Activated CD8-positive, alpha-beta memory T cell treated with anti-CD3 and anti-CD28 coated beads, Interleukin-2, amount 10 ng/mL, durations not matched to agents 7 days and 5 days (primary cell): ENCODE data around the gene MYDGF. TPM values are rescaled to one million over a fixed set of nuclear protein-coding genes. Genes with fewer than 3 reads are reported as not detected.
"Not testable (repeated sequence)": the region's sequence is repeated elsewhere in the genome, so short reads cannot be mapped to it uniquely, and the experiment has no call there.

Experiments
- ATAC-seq: fragments of 150-1000 bp; cut with Tn5 transposase; one replicate; pipeline ENCODE4 v1.10.0; 2021; ENCODE audit warnings: moderate library complexity
- CTCF ChIA-PET: fragments of 350-600 bp; sonication (Branson Sonifier 250); formaldehyde crosslinking; loops from one replicate; lab custom pipeline; 2021; ENCODE audit warnings: antibody characterized with exemption; lab: Charles Lee
- DNase-seq: peaks from one replicate; pipeline ENCODE4 v3.0.0-alpha.2; 2020
- H3K27ac Mint-ChIP-seq: one replicate; pipeline ENCODE4 v1.8.0; 2021; ENCODE audit warnings: mild to moderate bottlenecking, mixed read lengths
- H3K27me3 Mint-ChIP-seq: one replicate; pipeline ENCODE4 v1.8.0; 2021; ENCODE audit warnings: mixed read lengths
- H3K36me3 Mint-ChIP-seq: one replicate; pipeline ENCODE4 v1.8.0; 2021; ENCODE audit warnings: mild to moderate bottlenecking, mixed read lengths
- H3K4me1 Mint-ChIP-seq: one replicate; pipeline ENCODE4 v1.8.0; 2021; ENCODE audit warnings: mixed read lengths
- H3K4me3 Mint-ChIP-seq: one replicate; pipeline ENCODE4 v1.8.0; 2021; ENCODE audit warnings: mild to moderate bottlenecking, moderate library complexity, mixed read lengths
- H3K9me3 Mint-ChIP-seq: one replicate; pipeline ENCODE4 v1.8.0; 2022; ENCODE audit warnings: low read depth, mixed read lengths
- total RNA-seq, 2 experiments: library from RNA; stranded (reverse); gene quantifications; one replicate each; pipeline ENCODE4 v1.2.3, GENCODE V29; 2021

The MYDGF gene
- total RNA-seq, 2 experiments from 2014 or later, result 47.7 to 60.8 TPM

DNA sequence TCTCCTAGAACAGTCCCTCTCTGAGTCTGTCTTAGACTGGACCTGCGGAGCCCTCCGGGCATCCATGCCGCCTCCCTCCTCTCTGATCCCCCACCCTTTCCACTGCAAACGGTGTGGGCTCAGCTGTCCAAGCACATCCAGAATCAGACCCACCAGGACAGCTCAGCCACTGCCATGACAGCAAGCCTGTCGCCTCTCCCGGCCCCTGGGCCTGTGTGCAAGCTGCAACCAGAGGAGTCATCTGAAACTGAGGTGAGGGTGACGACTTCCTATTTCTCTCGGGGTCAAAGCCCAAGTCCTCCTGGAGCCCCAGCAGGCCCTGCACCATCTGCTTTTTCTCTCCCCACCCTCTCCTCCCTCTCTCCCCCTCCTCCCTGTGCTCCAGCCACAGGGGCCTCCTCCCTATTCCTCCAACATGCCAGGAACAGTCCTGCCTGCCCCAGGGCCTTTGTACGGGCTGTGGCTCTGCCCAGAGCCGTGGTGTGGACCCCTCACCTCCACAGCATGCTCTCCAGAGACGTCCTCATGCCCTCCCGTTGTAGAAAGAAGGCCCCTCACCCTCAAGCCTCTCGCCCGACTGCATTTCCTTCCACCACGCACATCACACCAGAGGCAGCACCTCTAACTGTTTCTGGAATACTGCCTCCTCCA, 23.5 kb upstream of the MYDGF start:
- CTCF ChIA-PET, result interaction anchor here (0.6 kb wide), 1 partner anchor 98 kb away, joined by 4 read pairs; the partner anchor contains the start of gene FEM1A
- ATAC-seq (no peak), DNase-seq (no peak)
- H3K4me3 Mint-ChIP-seq, result no peak overlapping the region
- no peaks in the 10 kb centered on the region for H3K9me3 Mint-ChIP-seq
- no peak overlapping the region for H3K27ac Mint-ChIP-seq
- no peaks in the 10 kb centered on the region for H3K27me3 Mint-ChIP-seq
- H3K36me3 Mint-ChIP-seq, result peaks cover 28% of the 10 kb centered on the region
- no peaks in the 10 kb centered on the region for H3K4me1 Mint-ChIP-seq

- DNase-seq (no peak), ATAC-seq (no peak)
- CTCF ChIA-PET, result interaction anchor here (0.6 kb wide), 1 partner anchor 98 kb away, joined by 4 read pairs; the partner anchor contains the start of gene FEM1A
- Mint-ChIP-seq H3K36me3 (peaks cover 26% of the 10 kb centered on the region), H3K27ac (no peak overlapping the region), H3K4me1 (no peaks in the 10 kb centered on the region), H3K9me3 (no peaks in the 10 kb centered on the region), H3K4me3 (no peak overlapping the region), H3K27me3 (no peaks in the 10 kb centered on the region)
Measured at GRCh38 chr19:4693078-4693350, 22.9 kb upstream of the MYDGF start.

- Mint-ChIP-seq H3K9me3 (no peaks in the 10 kb centered on the region), H3K4me1 (no peaks in the 10 kb centered on the region), H3K27me3 (no peaks in the 10 kb centered on the region), H3K36me3 (peaks cover 25% of the 10 kb centered on the region), H3K4me3 (no peak overlapping the region), H3K27ac (no peak overlapping the region)
- DNase-seq (no peak), ATAC-seq (no peak)
- CTCF ChIA-PET, result interaction anchor here (0.6 kb wide), 1 partner anchor 99 kb away, joined by 4 read pairs; the partner anchor contains the start of gene FEM1A
Measured at GRCh38 chr19:4692251-4693077, 22.3 kb upstream of the MYDGF start.

DNA sequence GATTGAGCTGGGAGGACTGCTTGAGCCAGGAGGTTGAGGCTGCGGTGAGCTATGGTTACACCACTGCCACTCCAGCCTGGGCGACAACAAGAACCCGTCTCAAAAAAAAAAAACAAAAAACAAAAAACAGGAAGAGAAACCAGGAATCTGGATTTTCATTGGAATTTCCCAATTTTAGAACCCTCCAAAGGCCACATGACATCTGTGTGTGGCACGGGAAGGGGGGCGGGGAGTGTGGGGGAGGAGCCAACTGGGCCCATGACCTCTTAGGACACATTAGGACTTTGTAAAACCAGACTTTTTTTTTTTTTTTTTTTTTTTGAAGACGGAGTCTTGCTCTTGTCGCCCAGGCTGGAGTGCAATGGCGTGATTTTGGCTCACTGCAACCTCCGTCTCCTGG, 21.2 kb upstream of the MYDGF start:
- Mint-ChIP-seq H3K4me3 (no peak overlapping the region), H3K27ac (no peak overlapping the region), H3K9me3 (no peaks in the 10 kb centered on the region), H3K27me3 (no peaks in the 10 kb centered on the region), H3K36me3 (peaks cover 21% of the 10 kb centered on the region), H3K4me1 (no peaks in the 10 kb centered on the region)
- no peak for ATAC-seq
- no peak for DNase-seq
- CTCF ChIA-PET, result no interaction called here

GRCh38 chr19:4690361-4690760, 20.2 kb upstream of the MYDGF start:
- Mint-ChIP-seq H3K36me3 (peaks cover 19% of the 10 kb centered on the region), H3K4me3 (no peak overlapping the region), H3K27me3 (no peaks in the 10 kb centered on the region), H3K27ac (no peak overlapping the region), H3K9me3 (no peaks in the 10 kb centered on the region), H3K4me1 (no peaks in the 10 kb centered on the region)
- DNase-seq, result no peak
- no peak for ATAC-seq
- CTCF ChIA-PET, result no interaction called here

GRCh38 chr19:4689403-4689802, 19.3 kb upstream of the MYDGF start:
- Mint-ChIP-seq H3K9me3 (no peaks in the 10 kb centered on the region), H3K4me1 (no peaks in the 10 kb centered on the region), H3K4me3 (no peak overlapping the region), H3K36me3 (peaks cover 16% of the 10 kb centered on the region), H3K27me3 (no peaks in the 10 kb centered on the region), H3K27ac (no peak overlapping the region)
- ATAC-seq, result no peak
- CTCF ChIA-PET, result interaction anchor here (0.6 to 1.2 kb wide), 2 partner anchors 12 to 93 kb away, joined by 3 read pairs; no protein-coding TSS in a partner anchor
- no peak for DNase-seq

GRCh38 chr19:4688587-4688986, 18.4 kb upstream of the MYDGF start:
- Mint-ChIP-seq H3K9me3 (no peaks in the 10 kb centered on the region), H3K4me3 (no peak overlapping the region), H3K27me3 (no peaks in the 10 kb centered on the region), H3K27ac (no peak overlapping the region), H3K36me3 (peaks cover 11% of the 10 kb centered on the region), H3K4me1 (no peaks in the 10 kb centered on the region)
- ATAC-seq (no peak), DNase-seq (no peak)
- CTCF ChIA-PET, result interaction anchor here (0.6 to 1.2 kb wide), 2 partner anchors 11 to 93 kb away, joined by 3 read pairs; no protein-coding TSS in a partner anchor

- Mint-ChIP-seq H3K36me3 (peaks cover 9% of the 10 kb centered on the region), H3K27me3 (no peaks in the 10 kb centered on the region), H3K4me1 (no peaks in the 10 kb centered on the region), H3K9me3 (no peaks in the 10 kb centered on the region), H3K27ac (no peak overlapping the region), H3K4me3 (no peak overlapping the region)
- ATAC-seq (no peak), DNase-seq (no peak)
- CTCF ChIA-PET, result no interaction called here
Measured at GRCh38 chr19:4687396-4687795, 17.3 kb upstream of the MYDGF start.

DNA sequence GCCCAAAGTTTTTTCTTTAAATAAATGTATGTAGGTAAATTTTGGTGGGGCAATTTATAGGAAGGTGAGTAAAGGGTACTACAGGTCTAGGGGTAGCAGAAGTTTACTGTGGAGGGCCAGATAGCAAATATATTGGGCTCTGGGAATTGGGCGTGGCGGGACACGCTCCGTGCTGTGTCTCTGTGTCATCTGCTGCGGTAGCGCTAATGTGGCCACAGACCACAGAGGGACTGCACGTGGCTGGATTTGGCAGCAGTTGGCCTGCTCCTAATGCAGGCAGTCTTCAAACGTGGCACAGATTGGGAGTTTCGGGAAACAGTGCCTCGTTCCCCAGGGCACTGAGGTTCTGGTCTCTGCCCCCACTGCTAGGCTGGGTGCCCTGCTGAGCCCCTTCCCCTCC, 16.6 kb upstream of the MYDGF start:
- CTCF ChIA-PET, result no interaction called here
- Mint-ChIP-seq H3K27me3 (no peaks in the 10 kb centered on the region), H3K4me3 (no peak overlapping the region), H3K36me3 (peaks cover 6% of the 10 kb centered on the region), H3K9me3 (no peaks in the 10 kb centered on the region), H3K4me1 (no peaks in the 10 kb centered on the region), H3K27ac (no peak overlapping the region)
- ATAC-seq (no peak), DNase-seq (no peak)

DNA sequence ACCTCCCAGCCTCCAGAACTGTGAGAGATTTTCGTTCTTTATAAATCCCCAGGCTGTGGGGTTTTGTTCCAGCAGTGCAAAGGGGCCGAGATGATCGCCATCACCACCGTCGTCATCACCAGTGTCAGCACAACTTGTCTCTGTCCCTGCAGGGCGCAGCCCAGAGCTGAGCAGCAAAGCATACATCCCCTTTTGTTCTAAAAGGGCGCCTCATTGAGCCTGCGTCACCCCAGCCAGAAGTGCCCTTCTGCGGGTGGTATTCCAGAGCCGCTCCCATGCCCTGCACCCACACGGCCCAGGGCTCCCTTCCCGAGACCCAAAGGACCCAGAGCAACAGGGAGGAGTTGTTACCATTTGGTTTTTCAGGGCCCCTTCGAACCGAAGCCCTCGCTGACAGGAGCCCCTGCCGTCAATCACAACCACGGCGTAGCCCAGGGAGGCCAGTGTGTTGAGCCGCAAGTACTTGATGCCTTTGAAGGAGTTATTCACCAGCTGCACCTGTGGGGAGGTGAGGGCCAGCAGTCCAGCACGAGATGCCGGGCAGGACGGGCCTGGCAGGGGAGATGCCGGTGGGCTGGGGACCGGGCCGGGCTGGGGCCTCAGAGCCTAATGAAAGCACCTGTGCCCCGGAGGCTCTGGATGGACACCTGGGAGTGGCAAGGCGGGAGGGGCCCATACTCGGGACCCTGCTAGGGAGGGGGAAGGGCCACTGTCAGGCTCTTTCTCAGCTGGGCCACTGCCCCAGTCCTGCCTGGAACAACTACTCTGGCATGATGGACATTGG, 14.4 kb upstream of the MYDGF start:
- H3K27ac Mint-ChIP-seq, result no peak overlapping the region
- H3K27me3 Mint-ChIP-seq, result no peaks in the 10 kb centered on the region
- DNase-seq, result no peak
- H3K4me3 Mint-ChIP-seq, result no peak overlapping the region
- H3K9me3 Mint-ChIP-seq, result no peaks in the 10 kb centered on the region
- H3K36me3 Mint-ChIP-seq, result peaks cover 7% of the 10 kb centered on the region
- CTCF ChIA-PET, result no interaction called here
- ATAC-seq, result no peak
- no peaks in the 10 kb centered on the region for H3K4me1 Mint-ChIP-seq

DNA sequence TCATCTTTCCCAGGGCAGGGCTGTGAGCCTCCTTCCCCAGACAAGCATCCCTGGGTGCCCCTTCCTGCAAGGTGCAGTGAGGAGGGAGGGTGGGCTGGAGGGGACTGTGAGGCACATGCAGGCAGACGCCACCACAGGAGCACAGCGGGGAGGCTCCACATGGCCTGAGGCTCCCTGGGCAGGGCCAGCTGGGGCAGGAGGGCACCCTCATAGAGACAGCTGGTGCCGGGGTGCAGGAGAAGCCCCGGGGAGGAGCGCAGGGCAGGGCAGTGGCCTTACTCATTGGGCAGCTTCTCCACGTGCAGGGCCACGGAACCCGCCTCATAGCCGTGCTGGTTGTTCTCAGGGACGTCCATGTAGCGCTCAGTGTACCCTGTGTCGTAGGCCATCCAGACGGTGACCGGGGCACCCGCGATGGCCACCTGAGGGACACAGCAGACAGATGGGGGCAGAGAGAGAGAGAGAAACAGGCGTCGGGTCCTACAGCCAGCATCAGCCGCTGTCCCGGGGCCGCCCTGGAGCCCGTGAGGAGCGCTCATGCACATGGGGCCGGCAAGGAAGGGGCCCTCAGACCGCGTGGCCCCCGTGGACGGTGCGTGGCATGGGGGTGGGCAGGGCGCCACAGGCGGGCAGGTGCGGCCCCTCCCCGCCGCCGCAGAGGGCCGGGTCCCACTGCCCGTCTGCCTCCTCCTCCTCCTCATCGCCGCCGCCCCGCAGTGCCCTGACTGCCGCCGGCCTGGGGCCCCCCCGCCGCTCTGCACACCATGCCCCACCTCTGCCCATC, 12.5 kb upstream of the MYDGF start:
- H3K36me3 Mint-ChIP-seq, result peaks cover 9% of the 10 kb centered on the region
- H3K27me3 Mint-ChIP-seq, result no peaks in the 10 kb centered on the region
- no peak overlapping the region for H3K4me3 Mint-ChIP-seq
- no peaks in the 10 kb centered on the region for H3K9me3 Mint-ChIP-seq
- ATAC-seq (no peak), DNase-seq (no peak)
- H3K4me1 Mint-ChIP-seq, result no peaks in the 10 kb centered on the region
- H3K27ac Mint-ChIP-seq, result no peak overlapping the region
- CTCF ChIA-PET, result no interaction called here

DNA sequence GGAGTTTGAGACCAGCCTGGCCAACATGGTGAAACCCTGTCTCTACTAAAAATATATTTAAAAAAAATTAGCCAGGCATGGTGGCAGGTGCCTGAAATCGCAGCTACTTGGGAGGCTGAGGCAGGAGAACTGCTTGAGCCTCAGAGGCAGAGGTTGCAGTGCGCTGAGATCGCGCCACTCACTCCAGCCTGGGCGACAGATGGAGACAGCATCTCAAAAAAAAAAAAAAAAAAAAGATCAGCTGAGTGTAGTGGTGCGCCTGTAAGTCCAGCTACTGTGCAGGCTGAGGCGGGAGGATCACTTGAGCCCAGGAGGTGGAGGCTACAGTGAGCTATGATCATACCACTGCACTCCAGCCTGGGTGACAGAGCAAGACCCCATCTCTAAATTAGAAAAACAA, 9.9 kb upstream of the MYDGF start:
- not testable (repeated sequence) for H3K27ac Mint-ChIP-seq, ATAC-seq, H3K4me1 Mint-ChIP-seq, H3K4me3 Mint-ChIP-seq, H3K9me3 Mint-ChIP-seq, DNase-seq, H3K27me3 Mint-ChIP-seq
- H3K36me3 Mint-ChIP-seq, result peaks cover 12% of the 10 kb centered on the region
- CTCF ChIA-PET, result interaction anchor here (0.7 to 1.1 kb wide), 2 partner anchors 33 to 120 kb away, joined by 3 to 4 read pairs; no protein-coding TSS in a partner anchor
